GM21529 (cell line): ENCODE data around the gene CCNY.

Experiments
- ATAC-seq: cut with Tn5 transposase; IDR thresholded peaks from one replicate; pipeline ENCODE4 v1.9.1; 2021; ENCODE audit not compliant: unreplicated experiment

CCNY gene

DNA sequence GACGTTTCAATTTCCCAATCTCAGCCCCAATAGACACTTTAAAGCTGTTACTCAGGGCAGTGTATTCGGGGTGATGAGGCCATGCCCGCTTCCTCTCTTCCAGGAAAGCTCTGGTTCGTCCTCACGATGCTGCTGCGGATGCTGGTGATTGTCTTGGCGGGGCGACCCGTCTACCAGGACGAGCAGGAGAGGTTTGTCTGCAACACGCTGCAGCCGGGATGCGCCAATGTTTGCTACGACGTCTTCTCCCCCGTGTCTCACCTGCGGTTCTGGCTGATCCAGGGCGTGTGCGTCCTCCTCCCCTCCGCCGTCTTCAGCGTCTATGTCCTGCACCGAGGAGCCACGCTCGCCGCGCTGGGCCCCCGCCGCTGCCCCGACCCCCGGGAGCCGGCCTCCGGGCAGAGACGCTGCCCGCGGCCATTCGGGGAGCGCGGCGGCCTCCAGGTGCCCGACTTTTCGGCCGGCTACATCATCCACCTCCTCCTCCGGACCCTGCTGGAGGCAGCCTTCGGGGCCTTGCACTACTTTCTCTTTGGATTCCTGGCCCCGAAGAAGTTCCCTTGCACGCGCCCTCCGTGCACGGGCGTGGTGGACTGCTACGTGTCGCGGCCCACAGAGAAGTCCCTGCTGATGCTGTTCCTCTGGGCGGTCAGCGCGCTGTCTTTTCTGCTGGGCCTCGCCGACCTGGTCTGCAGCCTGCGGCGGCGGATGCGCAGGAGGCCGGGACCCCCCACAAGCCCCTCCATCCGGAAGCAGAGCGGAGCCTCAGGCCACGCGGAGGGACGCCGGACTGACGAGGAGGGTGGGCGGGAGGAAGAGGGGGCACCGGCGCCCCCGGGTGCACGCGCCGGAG lies 271.4 kb downstream of the CCNY start:
- ATAC-seq = no peak

- ATAC-seq = no peak
Measured at GRCh38 chr10:35608328-35608672, 272.0 kb downstream of the CCNY start.

- ATAC-seq = no peak
Measured at GRCh38 chr10:35611750-35612149, 275.4 kb downstream of the CCNY start.

- ATAC-seq = no peak
Measured at GRCh38 chr10:35612385-35613106, 276.2 kb downstream of the CCNY start.

GRCh38 chr10:35613107-35613440 lies 276.8 kb downstream of the CCNY start:
- ATAC-seq = no peak

DNA sequence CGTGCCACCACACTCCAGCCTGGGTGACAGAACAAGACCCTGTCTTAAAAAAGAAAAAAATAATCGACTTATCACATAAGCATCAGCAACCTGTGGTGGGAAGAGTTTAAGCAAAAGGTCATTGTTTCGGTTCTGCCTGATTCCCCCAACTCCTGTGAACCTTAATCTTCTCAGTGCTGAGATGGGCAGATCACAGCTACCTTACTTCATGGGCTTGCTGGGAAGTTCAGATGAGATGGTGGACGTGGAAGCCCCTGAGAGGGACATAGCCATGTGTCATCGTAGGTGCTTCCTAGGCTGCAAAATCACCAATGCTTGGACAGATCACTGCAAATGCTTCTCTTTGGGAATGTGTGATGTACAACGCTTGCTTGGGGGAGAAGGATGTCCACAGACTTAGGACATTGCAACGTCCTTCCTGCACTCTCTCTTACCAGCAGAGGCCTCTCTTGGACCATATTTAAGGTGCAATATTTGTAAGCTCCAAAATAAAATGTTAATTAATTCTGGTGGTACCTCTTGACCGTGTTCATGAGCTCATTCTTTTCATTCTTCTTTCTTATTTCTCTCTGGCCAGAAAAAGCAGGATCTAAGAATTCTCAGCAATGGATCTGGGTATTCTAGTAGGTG lies 277.4 kb downstream of the CCNY start:
- ATAC-seq = no peak

GRCh38 chr10:35614312-35614711 lies 278.0 kb downstream of the CCNY start:
- ATAC-seq = no peak
